NCI-H2171 treated with DMSO at 0.1 percent for 48 hours (cell line): ENCODE measurements around the gene CEP83.
A peak's percentile ranks its signal among the peaks of the same experiment; 100 is the strongest.

Experiments used
- DNase-seq: peaks from one replicate; lab custom pipeline; 2025; lab: John Stamatoyannopoulos, UW

CEP83 gene

GRCh38 chr12:94269316-94269999, 190.2 kb downstream of the CEP83 start:
- no peak for DNase-seq

- DNase-seq = no peak
Measured at GRCh38 chr12:94267921-94268471, 191.7 kb downstream of the CEP83 start.

- DNase-seq = no peak
Measured at GRCh38 chr12:94267537-94267872, 192.2 kb downstream of the CEP83 start.

- no peak for DNase-seq
Measured at GRCh38 chr12:94266796-94267536, 192.7 kb downstream of the CEP83 start.

GRCh38 chr12:94265966-94266745, 193.5 kb downstream of the CEP83 start:
- no peak for DNase-seq

- no peak for DNase-seq
Measured at GRCh38 chr12:94265539-94265938, 194.1 kb downstream of the CEP83 start.

- DNase-seq = no peak
Measured at GRCh38 chr12:94264736-94265485, 194.8 kb downstream of the CEP83 start.

GRCh38 chr12:94263905-94264561, 195.6 kb downstream of the CEP83 start:
- no peak for DNase-seq

GRCh38 chr12:94263011-94263811, 196.5 kb downstream of the CEP83 start:
- DNase-seq = no peak

- peak; percentile 29 for DNase-seq
Measured at GRCh38 chr12:94262228-94263010, 197.2 kb downstream of the CEP83 start.

- no peak for DNase-seq
Measured at GRCh38 chr12:94261786-94262185, 197.9 kb downstream of the CEP83 start.

GRCh38 chr12:94261119-94261518, 198.5 kb downstream of the CEP83 start:
- no peak for DNase-seq

GRCh38 chr12:94260717-94261116, 198.9 kb downstream of the CEP83 start:
- no peak for DNase-seq

GRCh38 chr12:94260017-94260416, 199.7 kb downstream of the CEP83 start:
- no peak for DNase-seq

- no peak for DNase-seq
Measured at GRCh38 chr12:94258593-94258992, 201.1 kb downstream of the CEP83 start.
